Sciatic nerve (tissue), 2 donors: ENCODE results near the gene NPR3. TPM values are rescaled to one million over a fixed set of nuclear protein-coding genes. Genes with fewer than 3 reads are reported as not detected.
"Not testable (repeated sequence)": the region's sequence is repeated elsewhere in the genome, so short reads cannot be mapped to it uniquely, and the experiment has no call there.

Experiments
- ATAC-seq: fragments of 200-7000 bp; cut with Tn5 transposase; one replicate; pipeline ENCODE4 v1.9.1; 2020; ENCODE audit warnings: mild to moderate bottlenecking, moderate library complexity
- DNase-seq: peaks from one replicate; pipeline ENCODE4 v3.0.0-alpha.2; 2020; ENCODE audit warnings: low spot score
- intact Hi-C: fragments of 100-400 bp; cut with DNase I; formaldehyde crosslinking; loops from one replicate; pipeline ENCODE4 v1.14.2; 2022
- total RNA-seq: library from RNA; stranded (reverse); fragmentation: NEBNext Ultra II Directional; extraction: Animal tissue kit (Norgen Biotek cat#: 25700); gene quantifications from one replicate; pipeline ENCODE4 v1.2.1, GENCODE V29; 2021
- donor health status: DM: no; HTN: no; CAD: no.
- donor health status: DM: no; HTN: no; CAD: no.

Gene NPR3
- total RNA-seq, 1 donor from 2014 or later: 16.0 TPM

- DNase-seq: no peak
- intact Hi-C loops: no loop called here
- ATAC-seq: no peak
Measured at GRCh38 chr5:32790411-32790951, 79.4 kb downstream of the NPR3 start.

GRCh38 chr5:32791536-32792243 is 80.6 kb downstream of the NPR3 start:
- ATAC-seq (no peak), DNase-seq (no peak)
- intact Hi-C loops: no loop called here

- ATAC-seq (no peak), DNase-seq (no peak)
- intact Hi-C loops: no loop called here
Measured at GRCh38 chr5:32794086-32794485, 83.0 kb downstream of the NPR3 start.

GRCh38 chr5:32802764-32803163 is 91.6 kb downstream of the NPR3 start:
- intact Hi-C loops: loop anchor here (5.0 kb wide), 1 partner anchor 1955 kb away; no protein-coding TSS in a partner anchor
- ATAC-seq (no peak), DNase-seq (no peak)

GRCh38 chr5:32803656-32804055 is 92.5 kb downstream of the NPR3 start:
- intact Hi-C loops: loop anchor here (5.0 kb wide), 1 partner anchor 1954 kb away; no protein-coding TSS in a partner anchor
- ATAC-seq (no peak), DNase-seq (no peak)

- ATAC-seq, intact Hi-C loops, DNase-seq: not testable (repeated sequence)
Measured at GRCh38 chr5:32805462-32805861, 94.3 kb downstream of the NPR3 start.

DNA sequence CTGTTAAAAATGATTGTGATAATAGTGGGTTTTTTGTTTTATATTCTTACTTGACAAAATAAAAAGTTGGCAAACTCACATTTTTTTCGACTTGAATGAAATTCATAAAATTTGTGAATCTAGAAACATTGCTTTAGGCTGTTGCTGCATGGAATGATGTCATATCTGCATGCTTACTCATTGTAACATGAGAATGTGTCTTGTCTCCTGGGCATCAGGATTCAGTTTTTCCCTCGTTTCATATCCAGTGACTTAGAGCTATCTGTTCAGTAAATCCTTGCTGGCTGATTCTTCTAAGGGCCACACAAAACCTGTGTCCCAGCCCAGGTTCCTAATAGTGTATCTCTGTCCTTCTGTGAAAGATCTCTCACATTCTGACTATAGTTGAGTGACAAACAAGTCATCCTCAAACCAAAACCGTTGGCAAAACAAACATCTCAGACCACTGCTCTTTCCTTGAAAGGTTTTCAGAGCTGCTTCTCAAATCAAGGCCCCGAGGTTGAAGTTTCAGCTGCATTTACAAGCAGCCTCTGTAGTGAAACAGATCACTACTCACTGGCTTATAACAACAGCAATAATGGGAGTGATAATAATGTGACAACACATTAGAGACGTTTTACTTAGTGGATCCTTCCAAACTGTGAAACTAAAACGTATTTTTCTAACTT is 95.0 kb downstream of the NPR3 start:
- DNase-seq (no peak), ATAC-seq (peak; percentile 77)
- intact Hi-C loops: no loop called here

GRCh38 chr5:32808783-32809182 is 97.7 kb downstream of the NPR3 start:
- no peak for ATAC-seq
- intact Hi-C loops: no loop called here
- DNase-seq: no peak

DNA sequence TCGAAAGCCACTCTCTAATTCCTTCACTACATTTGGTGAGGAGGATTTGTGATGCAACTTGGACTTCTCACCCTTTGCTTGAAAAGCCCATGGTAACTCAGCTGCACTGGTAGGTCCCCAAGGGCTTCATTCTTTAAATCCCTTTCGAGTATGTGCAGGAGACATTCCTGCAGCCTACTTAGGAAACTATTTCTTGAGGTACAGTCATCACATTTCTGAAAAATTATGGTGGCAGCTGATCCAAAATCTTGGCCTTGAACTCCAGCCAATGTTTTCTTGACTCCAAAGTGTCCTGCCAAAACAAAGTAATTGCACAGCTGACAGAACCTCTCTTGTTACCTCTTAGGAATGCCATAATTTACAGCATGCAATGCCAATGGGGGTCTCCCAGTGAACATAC is 99.7 kb downstream of the NPR3 start:
- peak; percentile 30 for ATAC-seq
- no peak for DNase-seq

DNA sequence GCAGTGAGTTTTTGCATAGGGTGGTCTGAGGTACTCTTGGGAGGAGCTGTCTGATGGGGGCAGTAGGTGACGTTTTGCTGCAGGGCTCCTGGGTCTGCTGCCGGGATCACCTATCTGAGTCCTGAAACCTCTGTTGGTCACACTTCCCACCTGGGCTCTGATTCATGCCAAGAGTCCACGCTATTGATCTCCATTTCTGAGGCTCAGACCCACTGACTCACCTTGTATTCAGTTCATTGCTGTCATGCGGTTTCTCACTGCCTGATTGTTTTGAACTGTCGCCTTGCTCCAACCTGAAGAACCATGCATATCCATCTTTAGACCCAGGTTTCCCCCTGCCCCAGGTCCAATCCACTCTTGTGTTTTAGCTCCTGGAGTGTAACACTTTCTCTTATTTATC is 101.3 kb downstream of the NPR3 start:
- DNase-seq (no peak), ATAC-seq (no peak)
- intact Hi-C loops: no loop called here

More for the DNA sequence above, 99.7 kb downstream of the NPR3 start:
- intact Hi-C loops: no loop called here

- ATAC-seq: no peak
Measured at GRCh38 chr5:32814141-32814540, 103.0 kb downstream of the NPR3 start.

DNA sequence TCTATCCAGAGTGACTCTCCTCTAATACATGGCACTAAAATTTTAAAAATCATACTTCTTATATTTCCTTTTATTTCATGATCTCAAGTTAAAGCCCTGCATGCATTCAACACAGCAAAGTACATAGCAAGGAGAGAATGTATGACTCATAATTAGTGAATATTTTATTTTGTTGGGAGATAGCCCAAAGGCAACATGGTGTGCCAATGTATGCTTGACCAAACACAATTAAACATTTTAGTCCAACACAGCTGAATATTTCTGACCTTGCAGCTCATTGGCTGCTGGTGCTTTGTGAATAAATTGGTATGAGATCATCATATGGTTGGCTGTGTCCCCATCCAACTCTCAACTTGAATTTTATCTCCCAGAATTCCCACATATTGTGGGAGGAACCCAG is 103.5 kb downstream of the NPR3 start:
- DNase-seq (no peak), ATAC-seq (no peak)
- intact Hi-C loops: no loop called here

More at GRCh38 chr5:32814141-32814540, 103.0 kb downstream of the NPR3 start:
- intact Hi-C loops: no loop called here
- no peak for DNase-seq

- ATAC-seq (no peak), DNase-seq (no peak)
- intact Hi-C loops: loop anchor here (10.0 kb wide), 1 partner anchor 1807 kb away; no protein-coding TSS in a partner anchor
Measured at GRCh38 chr5:32827981-32828380, 116.9 kb downstream of the NPR3 start.

DNA sequence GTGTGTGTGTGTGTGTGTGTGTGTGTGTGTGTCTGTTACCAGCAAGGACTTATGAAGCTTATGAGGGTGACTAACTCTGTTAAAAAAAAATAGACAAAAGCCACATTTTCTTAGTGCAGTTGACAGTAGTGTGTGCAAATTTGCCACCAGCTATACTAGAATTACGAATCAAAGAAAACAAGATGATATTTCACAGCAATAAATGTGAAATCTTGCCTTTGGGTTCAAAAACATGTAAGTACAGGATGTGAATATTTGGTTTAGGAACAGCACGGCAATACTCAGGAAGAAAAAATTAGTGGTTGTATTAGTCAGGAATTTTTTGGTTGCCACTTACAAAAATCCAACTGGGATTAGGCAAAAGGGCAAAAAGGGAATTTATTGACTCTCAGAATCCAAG is 117.4 kb downstream of the NPR3 start:
- ATAC-seq (no peak), DNase-seq (no peak)
- intact Hi-C loops: loop anchor here (10.0 kb wide), 1 partner anchor 1806 kb away; no protein-coding TSS in a partner anchor

DNA sequence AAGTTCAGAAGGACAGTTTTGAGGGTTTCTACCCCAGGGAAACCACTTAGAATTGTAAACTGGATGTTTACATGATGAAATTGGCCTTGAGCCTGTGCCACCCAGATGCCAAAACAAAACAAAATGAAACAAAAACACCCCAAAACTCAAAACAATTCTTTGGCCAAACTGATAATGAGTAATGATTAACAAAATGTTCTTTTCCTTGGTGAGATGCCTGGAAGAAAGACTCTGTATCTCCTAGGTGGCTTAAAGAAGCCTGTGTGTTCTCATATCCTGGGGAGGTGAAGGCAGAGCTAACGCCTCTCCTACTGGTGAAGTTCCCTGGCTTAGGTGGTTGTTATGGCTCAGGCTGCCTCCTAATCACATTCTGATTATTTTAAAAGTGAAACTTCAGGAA is 120.5 kb downstream of the NPR3 start:
- DNase-seq: no peak
- ATAC-seq: peak; percentile 49
- intact Hi-C loops: no loop called here

DNA sequence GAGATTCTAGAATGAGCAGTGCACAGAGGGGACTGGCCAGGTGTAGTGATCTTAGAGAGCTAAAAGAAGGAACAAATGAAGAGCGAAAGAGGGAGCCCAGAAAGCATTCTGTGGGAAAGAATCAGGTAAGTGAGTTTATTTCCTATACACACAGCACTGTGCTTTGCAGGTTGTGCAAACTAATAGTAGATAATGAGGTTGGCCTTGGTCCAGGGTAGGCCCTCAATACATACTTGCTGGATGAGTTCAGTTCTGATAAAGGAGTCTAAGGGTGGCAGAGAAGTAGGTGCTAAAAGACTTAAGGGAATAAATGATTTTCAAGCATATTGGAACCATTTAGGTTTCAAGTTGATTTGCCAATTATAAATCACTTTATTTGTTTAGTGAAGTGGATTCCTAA is 122.0 kb downstream of the NPR3 start:
- ATAC-seq (no peak), DNase-seq (no peak)
- intact Hi-C loops: no loop called here

DNA sequence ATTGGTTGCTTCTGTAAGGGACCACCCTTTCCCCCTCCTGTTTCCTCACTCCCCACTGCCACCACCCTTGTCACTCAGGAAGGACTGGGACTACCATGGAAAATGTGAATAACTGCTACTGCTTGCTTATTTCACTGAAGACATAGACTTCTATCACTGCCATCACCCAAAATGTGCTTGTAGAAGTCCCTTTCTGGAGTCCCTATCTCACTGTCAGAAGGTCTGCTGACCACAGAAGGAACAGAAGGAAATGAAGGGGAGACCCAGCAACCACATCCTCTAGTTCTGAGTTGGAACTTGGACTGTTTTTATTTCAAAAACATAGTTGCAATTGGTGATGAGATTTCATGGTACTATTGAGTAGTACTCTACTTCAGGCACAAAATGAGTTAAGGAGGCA is 122.5 kb downstream of the NPR3 start:
- intact Hi-C loops: no loop called here
- no peak for DNase-seq
- ATAC-seq: no peak

DNA sequence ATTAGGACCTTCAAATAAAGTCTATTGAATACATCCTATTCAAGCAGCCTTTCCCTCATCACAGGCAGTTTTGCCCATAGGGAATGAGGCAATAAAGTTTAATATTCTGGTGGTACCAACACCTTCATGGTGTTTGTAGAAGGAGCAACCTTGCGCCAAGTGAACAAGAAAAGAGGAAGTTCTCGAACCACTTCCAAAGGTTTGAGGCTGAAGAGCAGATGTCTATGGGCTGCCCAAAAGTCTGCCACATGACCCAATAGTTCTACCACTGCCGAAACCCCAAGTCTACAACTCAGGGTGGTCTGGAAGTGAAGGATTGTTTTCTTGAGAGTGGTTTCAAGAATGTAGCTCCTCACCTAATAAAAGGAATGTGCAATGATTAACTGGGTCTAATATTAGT is 123.1 kb downstream of the NPR3 start:
- intact Hi-C loops: no loop called here
- no peak for ATAC-seq
- no peak for DNase-seq

- intact Hi-C loops: no loop called here
- ATAC-seq (no peak), DNase-seq (no peak)
Measured at GRCh38 chr5:32836176-32836575, 125.1 kb downstream of the NPR3 start.

DNA sequence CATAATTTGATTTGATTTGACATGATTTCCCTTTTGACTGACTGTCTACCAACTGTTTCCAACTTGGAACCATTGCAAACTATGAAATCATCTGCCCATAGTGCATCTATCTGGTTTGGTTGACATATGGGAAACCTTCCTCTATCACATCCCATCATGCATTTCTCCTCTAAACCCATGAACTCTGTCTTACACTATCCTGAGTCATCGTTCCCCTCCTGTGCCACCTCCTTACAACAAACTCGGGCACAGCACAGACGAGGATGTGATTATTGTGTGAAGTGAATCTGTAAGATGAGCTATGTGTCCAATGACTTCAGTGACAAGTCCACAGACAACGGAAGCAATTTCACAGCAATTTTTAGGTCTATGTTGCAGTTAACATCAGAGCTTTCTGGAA is 126.1 kb downstream of the NPR3 start:
- intact Hi-C loops: no loop called here
- no peak for ATAC-seq
- no peak for DNase-seq
